Bronchial epithelial cell (primary cell): Measurements from ENCODE around the gene ARID4A. TPM values are rescaled to one million over a fixed set of nuclear protein-coding genes. Genes with fewer than 3 reads are reported as not detected.

Source experiments
- DNase-seq: peaks from one replicate; pipeline ENCODE4 v3.0.0-alpha.2; 2010; ENCODE audit warnings: low read depth
- FAIRE-seq: peaks from 2 replicates; lab custom pipeline; 2011; peaks lifted over from hg19 to GRCh38; lab: Jason Lieb, UNC
- H3K27me3 ChIP-seq: 2 replicates; pipeline ENCODE4 v1.5.1; 2011; ENCODE audit warnings: low read length; ENCODE audit not compliant: control insufficient read depth, insufficient read depth
- H3K36me3 ChIP-seq: 2 replicates; pipeline ENCODE4 v1.5.1; 2011; ENCODE audit warnings: low read length; ENCODE audit not compliant: control insufficient read depth, insufficient read depth
- H3K4me3 ChIP-seq: 2 replicates; pipeline ENCODE4 v1.5.1; 2011; ENCODE audit warnings: mild to moderate bottlenecking, low read depth, low read length, control low read depth
- CTCF ChIP-seq: IDR thresholded peaks from 2 replicates; pipeline ENCODE4 v1.5.1; 2011; ENCODE audit warnings: mild to moderate bottlenecking, moderate library complexity, low read length, control low read depth, inconsistent platforms; ENCODE audit not compliant: insufficient read depth, severe bottlenecking
- total RNA-seq: library from RNA; depleted of rRNA; stranded (reverse); fragments of >200 nt; gene quantifications from 2 replicates; pipeline ENCODE4 v1.2.1, GENCODE V29; 2014

The ARID4A gene
- total RNA-seq, 1 donor from 2014 or later, result 4.5 TPM

- Histone ChIP-seq H3K4me3 (no peak overlapping the region), H3K36me3 (peaks cover 3% of the 10 kb centered on the region), H3K27me3 (no peaks in the 10 kb centered on the region)
- DNase-seq, result no peak
- no peak for FAIRE-seq
- TF ChIP-seq CTCF, result no peak
Observed at GRCh38 chr14:58368956-58369355, 70.6 kb downstream of the ARID4A start.

- no peaks in the 10 kb centered on the region for H3K27me3 ChIP-seq
- TF ChIP-seq CTCF, result no peak
- H3K4me3 ChIP-seq, result no peak overlapping the region
- DNase-seq (no peak), FAIRE-seq (no peak)
- peaks cover under 1% of the 10 kb centered on the region for H3K36me3 ChIP-seq
Observed at GRCh38 chr14:58376791-58377190, 78.4 kb downstream of the ARID4A start.

GRCh38 chr14:58390830-58391229, 92.5 kb downstream of the ARID4A start:
- H3K27me3 ChIP-seq, result no peaks in the 10 kb centered on the region
- no peaks in the 10 kb centered on the region for H3K36me3 ChIP-seq
- H3K4me3 ChIP-seq, result no peak overlapping the region
- no peak for FAIRE-seq
- DNase-seq, result no peak
- no peak for TF ChIP-seq CTCF

GRCh38 chr14:58395562-58395811, 97.1 kb downstream of the ARID4A start:
- no peak for TF ChIP-seq CTCF
- Histone ChIP-seq H3K27me3 (no peaks in the 10 kb centered on the region), H3K4me3 (peak overlapping the region; percentile 46), H3K36me3 (no peaks in the 10 kb centered on the region)
- no peak for DNase-seq
- no peak for FAIRE-seq

- H3K4me3 ChIP-seq, result peak within 1 kb of the TSS; percentile 46
- H3K27me3 ChIP-seq, result no peaks in the 10 kb centered on the region
- peak; percentile 52 for DNase-seq
- peak; percentile 53 for TF ChIP-seq CTCF
- no peak for FAIRE-seq
- no peaks in the 10 kb centered on the region for H3K36me3 ChIP-seq
Observed at GRCh38 chr14:58395812-58396788, 97.7 kb downstream of the ARID4A start, which contains the start of gene TOMM20L. Gene TOMM20L, plus strand, starts transcription at chr14:58395930. Its CDS starts 28 bp downstream, at chr14:58395958.
